HG02840 (cell line): ENCODE data around the gene FRMD4B.
"Not testable (repeated sequence)": the region's sequence is repeated elsewhere in the genome, so short reads cannot be mapped to it uniquely, and the experiment has no call there.

Source experiments
- ATAC-seq: cut with Tn5 transposase; IDR thresholded peaks from one replicate; pipeline ENCODE4 v1.9.1; 2021; ENCODE audit warnings: mild to moderate bottlenecking, moderate library complexity, moderate number of reproducible peaks; ENCODE audit not compliant: unreplicated experiment, low FRiP score

Gene FRMD4B

DNA sequence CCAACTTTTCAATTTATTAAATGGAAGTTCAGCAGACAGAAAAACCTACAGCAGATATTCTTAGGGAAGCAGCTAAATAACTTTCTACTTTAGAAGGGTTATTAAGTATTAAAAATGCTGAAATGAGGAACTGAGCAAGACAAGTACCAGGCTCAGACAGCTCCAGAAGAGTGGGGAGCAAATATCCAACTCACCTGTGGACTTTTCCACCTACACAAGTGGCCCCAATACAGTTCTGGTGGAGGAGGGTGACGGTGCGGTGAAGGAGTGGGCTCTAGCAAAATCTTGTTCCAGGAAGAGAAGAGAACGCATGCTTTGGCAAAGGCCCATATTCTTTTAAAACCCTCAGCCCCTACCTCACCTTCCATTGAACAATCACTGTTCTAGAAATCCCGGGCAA lies 133.7 kb downstream of the FRMD4B start:
- no peak for ATAC-seq

DNA sequence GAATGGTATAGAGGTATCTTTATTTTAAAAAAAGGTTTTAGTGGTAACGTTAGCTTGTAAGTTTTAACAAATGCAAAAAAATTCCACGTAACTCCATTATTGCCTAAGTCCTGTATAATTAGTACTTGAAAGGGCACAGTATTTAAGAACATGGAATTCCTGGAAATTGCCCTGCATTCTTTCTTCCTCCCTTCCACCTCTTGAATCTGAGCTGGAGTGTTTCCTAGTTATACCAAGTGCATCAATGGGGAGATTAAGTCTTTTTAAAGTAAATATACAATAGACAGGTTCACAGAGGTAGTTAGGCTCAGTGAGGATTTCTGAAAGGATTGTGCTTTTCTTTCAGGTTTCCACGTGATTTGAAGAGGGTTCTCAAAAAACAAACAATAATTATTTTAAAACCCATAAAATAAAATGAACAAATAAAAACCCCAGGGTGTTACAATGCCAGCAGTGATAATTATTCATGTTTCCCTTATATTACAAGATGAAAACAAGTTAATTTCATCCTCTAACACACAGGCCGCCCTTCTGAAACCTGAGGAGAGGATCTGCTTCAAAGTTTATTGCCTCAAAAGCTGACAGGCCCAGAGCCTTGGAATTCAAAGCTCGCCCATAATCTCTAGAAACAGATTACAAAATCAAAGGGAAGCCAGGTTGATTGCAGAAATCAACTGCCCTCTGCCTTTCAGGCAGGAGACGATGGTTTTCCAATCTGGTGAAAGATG lies 134.6 kb downstream of the FRMD4B start:
- no peak for ATAC-seq

- ATAC-seq = no peak
These were observed 135.9 kb downstream of the FRMD4B start for GRCh38 chr3:69250014-69250413.

- ATAC-seq = no peak
These were observed 136.9 kb downstream of the FRMD4B start for GRCh38 chr3:69249001-69249400.

GRCh38 chr3:69248436-69248835 lies 137.5 kb downstream of the FRMD4B start:
- no peak for ATAC-seq

DNA sequence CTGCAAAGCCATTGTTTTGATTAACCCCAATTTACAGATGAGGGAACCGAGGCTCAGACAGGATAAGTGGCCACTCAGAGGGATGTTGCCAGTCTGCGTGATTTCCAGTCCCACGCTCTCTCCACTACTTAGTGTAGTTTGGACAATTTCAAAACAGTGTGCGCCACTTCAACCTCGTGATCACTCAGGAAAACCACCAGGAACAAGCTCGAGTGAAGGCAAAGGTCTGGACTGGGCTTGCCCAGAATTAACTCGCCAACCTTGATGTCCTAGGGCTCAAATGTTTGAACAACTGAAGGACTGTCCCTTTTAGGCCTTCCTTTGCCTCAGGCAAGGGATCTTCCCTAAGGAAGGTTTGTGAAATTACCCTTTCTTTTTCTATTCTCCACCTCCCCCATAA lies 139.3 kb downstream of the FRMD4B start:
- no peak for ATAC-seq

- no peak for ATAC-seq
These were observed 141.8 kb downstream of the FRMD4B start for GRCh38 chr3:69244039-69244438.

DNA sequence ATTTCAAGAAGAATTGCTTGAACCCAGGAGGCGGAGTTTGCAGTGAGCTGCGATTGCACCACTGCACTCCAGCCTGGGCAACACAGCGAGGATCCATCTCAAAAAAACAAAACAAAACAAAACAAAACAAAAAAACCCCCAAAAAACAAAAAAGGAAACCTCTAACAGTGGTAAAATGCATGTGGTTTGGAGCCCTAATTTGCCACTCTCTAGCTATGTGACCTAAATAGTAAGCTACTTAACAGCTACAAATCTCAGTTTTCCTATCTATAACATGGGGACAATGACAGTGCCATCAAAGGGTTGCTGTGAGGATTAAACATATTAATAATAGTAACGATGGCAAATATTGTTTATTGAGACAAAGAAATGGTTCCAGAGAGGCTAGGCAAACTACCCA lies 144.1 kb downstream of the FRMD4B start:
- ATAC-seq = no peak

GRCh38 chr3:69240651-69241568 lies 145.0 kb downstream of the FRMD4B start:
- ATAC-seq = no peak

DNA sequence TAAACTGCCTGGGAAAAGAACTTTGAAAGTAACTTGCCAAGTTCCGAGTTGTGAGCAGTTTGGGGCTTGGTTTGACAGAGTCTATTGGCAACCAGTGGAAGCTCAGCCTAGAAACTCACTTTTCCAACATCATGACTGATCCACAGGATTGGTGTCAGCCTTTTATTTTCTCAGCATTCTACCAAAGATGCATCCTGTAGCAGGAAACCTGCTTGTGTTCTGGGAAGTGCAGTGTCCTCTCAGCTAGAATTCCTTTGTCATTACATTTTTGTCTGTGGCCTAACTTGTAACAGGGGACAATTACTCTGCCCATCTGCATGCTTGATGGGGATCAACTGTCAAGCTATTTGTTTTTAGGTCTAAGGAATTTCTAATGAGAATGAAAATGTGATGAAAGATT lies 146.8 kb downstream of the FRMD4B start:
- no peak for ATAC-seq

GRCh38 chr3:69236812-69237707 lies 148.8 kb downstream of the FRMD4B start:
- no peak for ATAC-seq

- ATAC-seq = no peak
These were observed 150.0 kb downstream of the FRMD4B start for GRCh38 chr3:69235882-69236281.

- not testable (repeated sequence) for ATAC-seq
These were observed 150.7 kb downstream of the FRMD4B start for GRCh38 chr3:69235227-69235626.

DNA sequence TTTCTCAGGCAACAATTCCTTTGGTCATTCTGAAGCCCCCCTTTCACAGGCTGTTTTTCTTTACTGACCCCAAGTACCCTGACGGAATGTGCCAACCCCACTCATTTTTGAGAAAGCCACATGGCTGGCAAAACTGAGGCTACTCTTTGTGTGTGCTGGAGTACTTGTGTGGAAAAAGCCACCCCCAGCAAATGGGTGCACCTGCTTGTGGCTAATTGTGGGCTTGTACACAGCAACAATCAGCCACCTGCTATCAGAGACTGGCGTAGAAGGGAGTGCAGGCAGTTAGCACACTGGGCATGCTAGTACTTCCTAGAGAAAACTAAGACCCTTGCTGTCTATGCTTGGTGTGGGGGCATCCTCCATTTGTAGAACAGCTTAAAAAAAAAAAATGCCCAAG lies 153.4 kb downstream of the FRMD4B start:
- no peak for ATAC-seq

DNA sequence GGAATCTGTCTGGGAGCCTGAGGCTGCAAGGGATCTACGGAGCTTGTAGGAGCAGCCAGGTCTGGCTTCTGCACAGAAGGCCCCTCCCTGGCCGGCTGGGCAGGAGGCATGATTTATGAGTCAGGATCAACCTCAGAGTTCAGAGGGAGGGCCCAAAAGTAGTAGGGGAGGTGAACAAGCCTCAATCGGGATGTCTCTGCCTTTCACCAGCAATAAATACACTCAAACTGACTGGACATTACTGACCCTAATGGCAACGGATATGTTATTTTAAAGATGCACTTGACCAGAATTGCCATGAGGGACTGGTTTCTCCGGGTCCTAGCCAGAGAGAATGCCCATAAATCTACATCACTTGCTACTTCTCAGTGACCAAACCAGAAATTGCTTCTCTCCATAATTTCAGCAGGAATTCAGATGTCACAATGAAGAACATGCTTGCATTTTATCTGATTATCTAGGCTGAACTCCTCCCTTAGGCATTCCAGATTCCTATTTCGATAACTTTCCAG lies 153.9 kb downstream of the FRMD4B start:
- ATAC-seq = no peak

DNA sequence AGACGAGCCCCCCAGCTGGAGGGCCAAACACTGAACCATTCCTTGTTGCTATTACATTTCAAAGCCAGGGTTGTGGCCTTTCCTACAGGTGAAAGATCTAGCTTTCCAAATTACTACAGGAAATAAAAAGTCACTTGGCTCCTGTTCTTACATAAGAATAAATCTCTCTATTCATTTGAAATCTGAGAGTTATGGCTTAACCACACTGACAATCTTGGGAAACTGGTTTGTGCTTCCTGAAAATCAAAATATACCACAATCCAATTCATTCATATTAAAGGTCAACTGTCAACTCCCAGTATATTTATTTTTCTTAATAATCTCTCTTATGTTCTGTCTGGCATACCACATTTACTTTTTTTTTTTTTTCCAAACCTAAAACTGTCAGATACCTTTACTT lies 159.8 kb downstream of the FRMD4B start:
- ATAC-seq = no peak

DNA sequence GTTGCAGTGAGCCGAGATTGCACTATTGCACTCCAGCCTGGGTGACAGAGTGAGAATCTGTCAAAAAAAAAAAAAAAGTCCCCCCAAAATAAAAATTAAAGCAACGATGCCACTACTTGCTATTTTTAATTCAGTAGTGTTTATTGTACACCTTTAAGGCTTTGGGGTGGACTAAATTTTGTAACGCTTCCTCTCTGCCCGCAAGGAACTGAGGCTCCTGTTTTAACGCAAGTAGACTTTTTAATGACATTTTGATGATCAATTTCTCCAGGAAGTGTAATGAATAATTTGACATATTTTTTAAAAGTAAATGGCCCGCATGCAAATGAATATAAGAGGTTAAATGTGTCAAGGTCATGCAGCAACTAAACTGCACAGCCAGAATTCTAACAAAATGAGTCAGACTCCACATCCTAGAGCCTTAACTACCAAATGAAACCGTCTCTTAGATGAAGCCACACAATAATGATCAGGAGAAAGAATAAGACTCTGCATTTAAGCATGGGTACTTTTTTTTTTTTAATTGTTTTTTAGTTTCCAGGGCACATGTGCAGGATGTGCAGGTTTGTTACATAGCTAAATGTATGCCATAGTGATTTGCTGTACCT lies 166.7 kb downstream of the FRMD4B start:
- no peak for ATAC-seq

- ATAC-seq = no peak
These were observed 167.8 kb downstream of the FRMD4B start for GRCh38 chr3:69218079-69218478.

- no peak for ATAC-seq
These were observed 168.9 kb downstream of the FRMD4B start for GRCh38 chr3:69216981-69217380.

GRCh38 chr3:69214241-69214640 lies 171.6 kb downstream of the FRMD4B start:
- no peak for ATAC-seq
